Kidney (tissue), 14 donors: Measurements from ENCODE around the gene HOXC6. TPM values are rescaled to one million over a fixed set of nuclear protein-coding genes. Genes with fewer than 3 reads are reported as not detected.
A peak's percentile ranks its signal among the peaks of the same experiment; 100 is the strongest.

ENCODE experiments used
- DNase-seq, 5 donors: peaks; one replicate each; pipeline ENCODE4 v3.0.0-alpha.2; 2013 to 2020
- FAIRE-seq: peaks from 2 replicates; lab custom pipeline; 2012; peaks lifted over from hg19 to GRCh38; lab: Jason Lieb, UNC
- H3K27ac ChIP-seq, 2 donors: one replicate each; pipeline ENCODE4 v1.7.0; 2013; ENCODE audit warnings: low read depth in 2 of 2, low read length in 2 of 2, inconsistent platforms in 1 of 2
- H3K27me3 ChIP-seq: one replicate; pipeline ENCODE4 v1.7.1; 2013; ENCODE audit warnings: low read length, inconsistent platforms; ENCODE audit not compliant: control insufficient read depth, insufficient read depth
- H3K36me3 ChIP-seq, 3 donors: one replicate each; pipeline versions ENCODE4 v1.7.0 to v1.7.1; 2013; ENCODE audit warnings: low read length in 3 of 3, control low read depth in 1 of 3, inconsistent platforms in 1 of 3; ENCODE audit not compliant: insufficient read depth in 3 of 3, control insufficient read depth in 2 of 3
- H3K4me1 ChIP-seq, 3 donors: one replicate each; pipeline versions ENCODE4 v1.7.0 to v1.7.1; 2013; ENCODE audit warnings: low read length in 3 of 3, inconsistent platforms in 1 of 3, low read depth in 1 of 3; ENCODE audit not compliant: control insufficient read depth in 2 of 3, insufficient read depth in 2 of 3
- H3K4me3 ChIP-seq, 3 donors: one replicate each; pipeline versions ENCODE4 v1.7.0 to v1.8.1; 2013; ENCODE audit warnings: low read length in 3 of 3, control low read depth in 1 of 3, inconsistent platforms in 1 of 3
- H3K9ac ChIP-seq, 3 donors: one replicate each; pipeline versions ENCODE4 v1.7.0 to v1.7.1; 2013; ENCODE audit warnings: low read length in 3 of 3, control low read depth in 1 of 3, inconsistent platforms in 1 of 3
- H3K9me3 ChIP-seq, 3 donors: one replicate each; pipeline versions ENCODE4 v1.7.0 to v1.7.1; 2013; ENCODE audit warnings: low read length in 3 of 3, control low read depth in 1 of 3, inconsistent platforms in 1 of 3; ENCODE audit not compliant: control insufficient read depth in 2 of 3, insufficient read depth in 1 of 3
- CTCF ChIP-seq: IDR thresholded peaks from 3 replicates; pipeline ENCODE4 v1.5.1; 2012; ENCODE audit warnings: mild to moderate bottlenecking, moderate library complexity, borderline replicate concordance; ENCODE audit not compliant: insufficient read depth; ENCODE audit errors: extremely low read depth
- intact Hi-C: fragments of 100-400 bp; cut with DNase I; formaldehyde crosslinking; loops from one replicate; pipeline ENCODE4 v1.11.1; 2022
- polyA plus RNA-seq: library from polyadenylated mRNA; stranded (reverse); fragments of 350-450 nt; fragmentation: Illumina TruSeq; extraction: RNeasy Lipid Tissue Mini Kit (QIAGEN cat#74804); gene quantifications from one replicate; pipeline ENCODE4 v1.2.3, GENCODE V29; 2014; ENCODE audit warnings: low read depth, low replicate concordance; ENCODE audit not compliant: insufficient read depth
- total RNA-seq: library from RNA; stranded (reverse); fragmentation: NEBNext Ultra II Directional; extraction: Animal tissue kit (Norgen Biotek cat#: 25700); gene quantifications from one replicate; pipeline ENCODE4 v1.2.1, GENCODE V29; 2021
- donor health status: control.
- donor health status: control.
- donor health status: control.
- donor health status: control.
- donor health status: control.
- donor health status: DM: yes; HTN: yes; CAD: no.
- donor health status: Normal renal cell carcinoma (clear cell type).

Gene HOXC6
- total and polyA plus RNA-seq, 2 donors from 2014 or later = 11.4 to 22.0 TPM

GRCh38 chr12:53984901-53985691 lies 43.1 kb upstream of the HOXC6 start, which contains the start of gene HOXC10:
TSS of gene HOXC10 (plus strand) at chr12:53985146. CDS start at chr12:53985260, 114 bp downstream.
- TF ChIP-seq CTCF = peak; percentile 91
- no peaks in the 10 kb centered on the region for H3K9me3 ChIP-seq
- FAIRE-seq (no peak), DNase-seq (peak; percentile 99)
- H3K4me1 ChIP-seq = peaks cover 0 to 21% (median 10%) of the 10 kb centered on the region in 3 donors
- intact Hi-C loops = no loop called here
- peak within 1 kb of the TSS; percentile 79 to 86 (median 80) for H3K4me3 ChIP-seq
- peaks cover 2% of the 10 kb centered on the region for H3K27me3 ChIP-seq
- peak within 1 kb of the TSS; percentile 93 to 95 for H3K27ac ChIP-seq
- peak within 1 kb of the TSS; percentile 82 to 97 (median 92) for H3K9ac ChIP-seq
- no peaks in the 10 kb centered on the region for H3K36me3 ChIP-seq

- no peak for FAIRE-seq
- Histone ChIP-seq H3K27me3 (peaks cover 2% of the 10 kb centered on the region), H3K4me3 (peak overlapping the region; percentile 79 to 86 (median 80)), H3K9ac (peak overlapping the region; percentile 82 to 97 (median 92)), H3K4me1 (peaks cover 0 to 21% (median 10%) of the 10 kb centered on the region in 3 donors), H3K36me3 (no peaks in the 10 kb centered on the region), H3K27ac (peak overlapping the region; percentile 93 to 95), H3K9me3 (no peaks in the 10 kb centered on the region)
- no peak for TF ChIP-seq CTCF
- no peak for DNase-seq
- intact Hi-C loops = no loop called here
Measured at GRCh38 chr12:53985692-53985993, 42.6 kb upstream of the HOXC6 start.

- peak overlapping the region; percentile 82 to 97 (median 92) for H3K9ac ChIP-seq
- peaks cover 2% of the 10 kb centered on the region for H3K27me3 ChIP-seq
- intact Hi-C loops = no loop called here
- FAIRE-seq (no peak), DNase-seq (peak in 3 of 5 donors; percentile 55 to 85 (median 64))
- no peaks in the 10 kb centered on the region for H3K36me3 ChIP-seq
- H3K27ac ChIP-seq = peak overlapping the region; percentile 93 to 95
- TF ChIP-seq CTCF = peak; percentile 10
- peak overlapping the region; percentile 79 to 86 (median 80) for H3K4me3 ChIP-seq
- no peaks in the 10 kb centered on the region for H3K9me3 ChIP-seq
- peaks cover 0 to 22% (median 10%) of the 10 kb centered on the region in 3 donors for H3K4me1 ChIP-seq
Measured at GRCh38 chr12:53985994-53986685, 42.1 kb upstream of the HOXC6 start.
